ENCODE data around the gene MRPL34. TPM values are rescaled to one million over a fixed set of nuclear protein-coding genes. Genes with fewer than 3 reads are reported as not detected.

Gene MRPL34
- total RNA-seq, 3 donors from 2014 or later, result 88.5 to 139 (median 98.0) TPM

- no peak for DNase-seq (ENCODE audit: low spot score in 2 of 2)
- TF ChIP-seq CTCF (IDR thresholded peaks at IDR 0.05), result no peak
- TF ChIP-seq POLR2A (IDR thresholded peaks at IDR 0.05), result no peak
- TF ChIP-seq POLR2AphosphoS5 (IDR thresholded peaks at IDR 0.05), result no peak
- Histone ChIP-seq H3K4me3 (peak overlapping the region in 1 of 3 donors; percentile 30), H3K4me1 (no peaks in the 10 kb centered on the region), H3K9me3 (peaks cover 6 to 11% of the 10 kb centered on the region in 2 donors), H3K27me3 (no peaks in the 10 kb centered on the region), H3K27ac (no peak overlapping the region), H3K36me3 (no peaks in the 10 kb centered on the region)
- intact Hi-C loops (cut with DNase I; ENCODE audit: low total_unique reads), result no loop called here
These were observed 43.1 kb upstream of the MRPL34 start for GRCh38 chr19:17262557-17262956.

GRCh38 chr19:17263712-17264640, 41.7 kb upstream of the MRPL34 start:
- peak overlapping the region; percentile 30 to 55 (median 37) for H3K4me3 ChIP-seq

GRCh38 chr19:17264641-17264979, 41.1 kb upstream of the MRPL34 start, which contains the start of gene USHBP1:
USHBP1 (minus strand) TSS chr19:17264745; CDS start chr19:17264299, 446 bp downstream.
- Histone ChIP-seq H3K27me3 (no peaks in the 10 kb centered on the region), H3K36me3 (no peaks in the 10 kb centered on the region), H3K4me1 (peaks cover 0 to 5% of the 10 kb centered on the region in 2 donors), H3K9me3 (peaks cover 0 to 4% of the 10 kb centered on the region in 2 donors), H3K4me3 (peak within 1 kb of the TSS; percentile 30 to 55 (median 37)), H3K27ac (peak within 1 kb of the TSS; percentile 45 to 63)
- TF ChIP-seq CTCF (IDR thresholded peaks at IDR 0.05), result no peak
- TF ChIP-seq POLR2AphosphoS5 (IDR thresholded peaks at IDR 0.05), result no peak
- TF ChIP-seq POLR2A (IDR thresholded peaks at IDR 0.05), result no peak
- intact Hi-C loops (cut with DNase I; ENCODE audit: low total_unique reads), result no loop called here
- DNase-seq (ENCODE audit: low spot score in 2 of 2), result no peak

More at GRCh38 chr19:17263712-17264640, 41.7 kb upstream of the MRPL34 start:
- peaks cover 0 to 5% of the 10 kb centered on the region in 2 donors for H3K4me1 ChIP-seq
- peak overlapping the region; percentile 45 to 63 for H3K27ac ChIP-seq
- peaks cover 5 to 10% of the 10 kb centered on the region in 2 donors for H3K9me3 ChIP-seq
- TF ChIP-seq POLR2AphosphoS5 (IDR thresholded peaks at IDR 0.05), result no peak
- no peak for TF ChIP-seq POLR2A (IDR thresholded peaks at IDR 0.05)
- TF ChIP-seq CTCF (IDR thresholded peaks at IDR 0.05), result no peak
- no peak for DNase-seq (ENCODE audit: low spot score in 2 of 2)
- no peaks in the 10 kb centered on the region for H3K36me3 ChIP-seq
- intact Hi-C loops (cut with DNase I; ENCODE audit: low total_unique reads), result no loop called here
- H3K27me3 ChIP-seq, result no peaks in the 10 kb centered on the region

GRCh38 chr19:17266026-17266425, 39.6 kb upstream of the MRPL34 start:
- H3K27ac ChIP-seq, result peak overlapping the region in 1 of 2 donors; percentile 78
- intact Hi-C loops (cut with DNase I; ENCODE audit: low total_unique reads), result loop anchor here (5.0 kb wide), 1 partner anchor 639 kb away; the partner anchor contains the start of gene MED26
- TF ChIP-seq POLR2A (IDR thresholded peaks at IDR 0.05), result no peak
- TF ChIP-seq CTCF (IDR thresholded peaks at IDR 0.05), result no peak
- TF ChIP-seq POLR2AphosphoS5 (IDR thresholded peaks at IDR 0.05), result no peak
- no peaks in the 10 kb centered on the region for H3K9me3 ChIP-seq
- DNase-seq (ENCODE audit: low spot score in 2 of 2), result no peak
- H3K4me1 ChIP-seq, result peaks cover 0 to 5% of the 10 kb centered on the region in 2 donors
- no peaks in the 10 kb centered on the region for H3K36me3 ChIP-seq
- H3K27me3 ChIP-seq, result no peaks in the 10 kb centered on the region
- no peak overlapping the region for H3K4me3 ChIP-seq

- DNase-seq (ENCODE audit: low spot score in 2 of 2), result no peak
These were observed 39.1 kb upstream of the MRPL34 start for GRCh38 chr19:17266589-17266974.

More at GRCh38 chr19:17266589-17266974, 39.1 kb upstream of the MRPL34 start:
- H3K36me3 ChIP-seq, result no peaks in the 10 kb centered on the region
- H3K27me3 ChIP-seq, result no peaks in the 10 kb centered on the region
- peak overlapping the region in 1 of 2 donors; percentile 78 for H3K27ac ChIP-seq
- peaks cover 0 to 5% of the 10 kb centered on the region in 2 donors for H3K4me1 ChIP-seq
- peak overlapping the region in 1 of 3 donors; percentile 94 for H3K4me3 ChIP-seq
- no peak for TF ChIP-seq POLR2A (IDR thresholded peaks at IDR 0.05)
- no peak for TF ChIP-seq POLR2AphosphoS5 (IDR thresholded peaks at IDR 0.05)
- no peak for TF ChIP-seq CTCF (IDR thresholded peaks at IDR 0.05)
- intact Hi-C loops (cut with DNase I; ENCODE audit: low total_unique reads), result loop anchor here (5.0 kb wide), 1 partner anchor 639 kb away; the partner anchor contains the start of gene MED26
- H3K9me3 ChIP-seq, result no peaks in the 10 kb centered on the region

All from breast epithelium (tissue), 4 donors.